HepG2 (cell line): Measurements from ENCODE around the gene PPP6R2. TPM values are rescaled to one million over a fixed set of nuclear protein-coding genes. Genes with fewer than 3 reads are reported as not detected.

Experiments used
- GTF3A ChIP-seq: sonication (generic); formaldehyde crosslinking; conservative IDR thresholded peaks from 2 replicates; pipeline ENCODE4 v1.4.0; 2020; ENCODE audit warnings: mild to moderate bottlenecking, missing genetic modification reagents
- NFYC ChIP-seq: IDR thresholded peaks from 2 replicates; pipeline ENCODE4 v1.6.1; 2016; ENCODE audit warnings: missing genetic modification reagents, missing compliant biosample characterization
- SALL1 ChIP-seq: sonication (generic); formaldehyde crosslinking; IDR thresholded peaks from 2 replicates; pipeline ENCODE4 v1.8.0; 2022; ENCODE audit warnings: mild to moderate bottlenecking, missing genetic modification reagents
- polyA plus RNA-seq, 8 experiments: library from polyadenylated mRNA; depleted of rRNA in 3 of 8; stranded (reverse) in 7 of 8; unstranded in 1 of 8; fragments of >200 nt; fragmentation: Illumina TruSeq in 4 of 8; extraction: Trizol in 4 of 8; gene quantifications; 2 replicates each; pipeline versions ENCODE4 v1.2.1 to v1.2.3, GENCODE V29; 2011 to 2016; ENCODE audit warnings: low read depth in 4 of 8, missing spikeins in 1 of 8, mixed read lengths in 1 of 8; ENCODE audit not compliant: insufficient read depth in 1 of 8
- total RNA-seq, 5 experiments: library from RNA; depleted of rRNA; stranded (reverse); fragments of >200 nt; fragmentation: Illumina TruSeq; extraction: Trizol; gene quantifications; 2 replicates each; pipeline ENCODE4 v1.2.3, GENCODE V29; 2016; ENCODE audit warnings: low read depth in 1 of 5
- TF ChIP-seq, protein P1 (sequence below): sonication (generic); formaldehyde crosslinking; IDR thresholded peaks from 2 replicates; pipeline ENCODE4 v1.5.0; 2020; ENCODE audit warnings: mild to moderate bottlenecking, missing genetic modification reagents, borderline replicate concordance
- TF ChIP-seq, protein P2 (sequence below): sonication (generic); formaldehyde crosslinking; IDR thresholded peaks from 2 replicates; pipeline ENCODE4 v1.5.0; 2020; ENCODE audit warnings: mild to moderate bottlenecking, missing genetic modification reagents
- TF ChIP-seq, protein P3 (sequence below): IDR thresholded peaks from 2 replicates; pipeline ENCODE4 v1.6.1; 2016

PPP6R2 gene
- total and polyA plus RNA-seq, 2 of the 13 experiments (the other 11 are each of a cell fraction or from before 2014, with no cell fraction given): 55.0 to 102 TPM

DNA sequence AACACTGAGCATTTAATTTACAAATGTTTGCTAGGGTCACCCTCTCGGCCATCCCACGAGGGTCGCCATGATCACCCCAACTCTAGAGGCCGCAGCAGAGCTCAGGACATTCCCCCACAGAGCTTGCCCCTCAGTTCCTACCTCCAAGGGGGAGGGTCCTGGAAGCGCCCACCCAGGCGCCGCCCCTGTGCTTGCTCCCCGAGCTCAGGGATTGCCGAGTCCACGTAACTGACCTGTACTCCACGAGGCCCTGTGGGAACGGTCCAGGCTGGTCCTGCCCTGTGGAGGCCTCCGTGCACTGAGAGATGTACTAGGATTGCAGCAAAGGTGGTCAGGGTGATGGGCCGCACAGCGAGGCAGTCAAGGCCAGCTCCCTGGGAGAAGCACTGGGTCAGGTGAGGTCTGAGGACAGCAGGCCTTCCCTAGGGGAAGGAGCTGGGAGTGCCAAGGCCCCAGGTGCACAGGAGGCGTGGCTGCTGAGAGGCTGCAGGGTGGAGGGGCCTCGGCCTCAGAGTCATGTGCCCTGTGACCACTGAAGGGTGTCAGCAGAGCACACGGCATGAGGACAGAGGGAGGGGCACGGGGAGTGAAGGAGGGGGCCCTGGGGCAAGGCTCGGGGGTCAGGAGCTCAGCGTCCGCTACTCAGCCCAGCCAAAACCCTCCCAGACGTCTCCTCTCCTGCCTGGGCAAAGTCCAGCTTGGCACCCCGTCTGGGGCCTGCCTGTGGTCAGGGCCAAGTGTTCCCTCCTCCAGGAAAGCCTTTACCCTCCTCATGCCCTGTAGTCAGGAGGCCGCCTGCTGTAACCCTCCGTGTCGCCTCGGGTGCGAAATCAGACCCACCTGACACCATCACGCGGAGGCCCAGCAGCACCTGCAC lies 141.1 kb downstream of the PPP6R2 start (continued):
- TF ChIP-seq, protein P1, sequence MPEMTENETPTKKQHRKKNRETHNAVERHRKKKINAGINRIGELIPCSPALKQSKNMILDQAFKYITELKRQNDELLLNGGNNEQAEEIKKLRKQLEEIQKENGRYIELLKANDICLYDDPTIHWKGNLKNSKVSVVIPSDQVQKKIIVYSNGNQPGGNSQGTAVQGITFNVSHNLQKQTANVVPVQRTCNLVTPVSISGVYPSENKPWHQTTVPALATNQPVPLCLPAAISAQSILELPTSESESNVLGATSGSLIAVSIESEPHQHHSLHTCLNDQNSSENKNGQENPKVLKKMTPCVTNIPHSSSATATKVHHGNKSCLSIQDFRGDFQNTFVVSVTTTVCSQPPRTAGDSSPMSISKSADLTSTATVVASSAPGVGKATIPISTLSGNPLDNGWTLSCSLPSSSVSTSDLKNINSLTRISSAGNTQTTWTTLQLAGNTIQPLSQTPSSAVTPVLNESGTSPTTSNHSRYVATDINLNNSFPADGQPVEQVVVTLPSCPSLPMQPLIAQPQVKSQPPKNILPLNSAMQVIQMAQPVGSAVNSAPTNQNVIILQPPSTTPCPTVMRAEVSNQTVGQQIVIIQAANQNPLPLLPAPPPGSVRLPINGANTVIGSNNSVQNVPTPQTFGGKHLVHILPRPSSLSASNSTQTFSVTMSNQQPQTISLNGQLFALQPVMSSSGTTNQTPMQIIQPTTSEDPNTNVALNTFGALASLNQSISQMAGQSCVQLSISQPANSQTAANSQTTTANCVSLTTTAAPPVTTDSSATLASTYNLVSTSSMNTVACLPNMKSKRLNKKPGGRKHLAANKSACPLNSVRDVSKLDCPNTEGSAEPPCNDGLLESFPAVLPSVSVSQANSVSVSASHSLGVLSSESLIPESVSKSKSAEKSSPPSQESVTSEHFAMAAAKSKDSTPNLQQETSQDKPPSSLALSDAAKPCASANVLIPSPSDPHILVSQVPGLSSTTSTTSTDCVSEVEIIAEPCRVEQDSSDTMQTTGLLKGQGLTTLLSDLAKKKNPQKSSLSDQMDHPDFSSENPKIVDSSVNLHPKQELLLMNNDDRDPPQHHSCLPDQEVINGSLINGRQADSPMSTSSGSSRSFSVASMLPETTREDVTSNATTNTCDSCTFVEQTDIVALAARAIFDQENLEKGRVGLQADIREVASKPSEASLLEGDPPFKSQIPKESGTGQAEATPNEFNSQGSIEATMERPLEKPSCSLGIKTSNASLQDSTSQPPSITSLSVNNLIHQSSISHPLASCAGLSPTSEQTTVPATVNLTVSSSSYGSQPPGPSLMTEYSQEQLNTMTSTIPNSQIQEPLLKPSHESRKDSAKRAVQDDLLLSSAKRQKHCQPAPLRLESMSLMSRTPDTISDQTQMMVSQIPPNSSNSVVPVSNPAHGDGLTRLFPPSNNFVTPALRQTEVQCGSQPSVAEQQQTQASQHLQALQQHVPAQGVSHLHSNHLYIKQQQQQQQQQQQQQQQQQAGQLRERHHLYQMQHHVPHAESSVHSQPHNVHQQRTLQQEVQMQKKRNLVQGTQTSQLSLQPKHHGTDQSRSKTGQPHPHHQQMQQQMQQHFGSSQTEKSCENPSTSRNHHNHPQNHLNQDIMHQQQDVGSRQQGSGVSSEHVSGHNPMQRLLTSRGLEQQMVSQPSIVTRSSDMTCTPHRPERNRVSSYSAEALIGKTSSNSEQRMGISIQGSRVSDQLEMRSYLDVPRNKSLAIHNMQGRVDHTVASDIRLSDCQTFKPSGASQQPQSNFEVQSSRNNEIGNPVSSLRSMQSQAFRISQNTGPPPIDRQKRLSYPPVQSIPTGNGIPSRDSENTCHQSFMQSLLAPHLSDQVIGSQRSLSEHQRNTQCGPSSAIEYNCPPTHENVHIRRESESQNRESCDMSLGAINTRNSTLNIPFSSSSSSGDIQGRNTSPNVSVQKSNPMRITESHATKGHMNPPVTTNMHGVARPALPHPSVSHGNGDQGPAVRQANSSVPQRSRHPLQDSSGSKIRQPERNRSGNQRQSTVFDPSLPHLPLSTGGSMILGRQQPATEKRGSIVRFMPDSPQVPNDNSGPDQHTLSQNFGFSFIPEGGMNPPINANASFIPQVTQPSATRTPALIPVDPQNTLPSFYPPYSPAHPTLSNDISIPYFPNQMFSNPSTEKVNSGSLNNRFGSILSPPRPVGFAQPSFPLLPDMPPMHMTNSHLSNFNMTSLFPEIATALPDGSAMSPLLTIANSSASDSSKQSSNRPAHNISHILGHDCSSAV (CRISPR knock-in tag): no peak
- TF ChIP-seq, protein P2, sequence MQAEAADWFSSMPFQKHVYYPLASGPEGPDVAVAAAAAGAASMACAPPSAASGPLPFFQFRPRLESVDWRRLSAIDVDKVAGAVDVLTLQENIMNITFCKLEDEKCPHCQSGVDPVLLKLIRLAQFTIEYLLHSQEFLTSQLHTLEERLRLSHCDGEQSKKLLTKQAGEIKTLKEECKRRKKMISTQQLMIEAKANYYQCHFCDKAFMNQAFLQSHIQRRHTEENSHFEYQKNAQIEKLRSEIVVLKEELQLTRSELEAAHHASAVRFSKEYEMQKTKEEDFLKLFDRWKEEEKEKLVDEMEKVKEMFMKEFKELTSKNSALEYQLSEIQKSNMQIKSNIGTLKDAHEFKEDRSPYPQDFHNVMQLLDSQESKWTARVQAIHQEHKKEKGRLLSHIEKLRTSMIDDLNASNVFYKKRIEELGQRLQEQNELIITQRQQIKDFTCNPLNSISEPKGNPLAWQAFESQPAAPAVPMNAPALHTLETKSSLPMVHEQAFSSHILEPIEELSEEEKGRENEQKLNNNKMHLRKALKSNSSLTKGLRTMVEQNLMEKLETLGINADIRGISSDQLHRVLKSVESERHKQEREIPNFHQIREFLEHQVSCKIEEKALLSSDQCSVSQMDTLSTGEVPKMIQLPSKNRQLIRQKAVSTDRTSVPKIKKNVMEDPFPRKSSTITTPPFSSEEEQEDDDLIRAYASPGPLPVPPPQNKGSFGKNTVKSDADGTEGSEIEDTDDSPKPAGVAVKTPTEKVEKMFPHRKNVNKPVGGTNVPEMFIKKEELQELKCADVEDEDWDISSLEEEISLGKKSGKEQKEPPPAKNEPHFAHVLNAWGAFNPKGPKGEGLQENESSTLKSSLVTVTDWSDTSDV (CRISPR knock-in tag): no peak
- TF ChIP-seq SALL1 (CRISPR knock-in tag) (0 out of 2 replicates have a peak, but pooled peaks have one; percentile 25), NFYC (CRISPR knock-in tag) (no peak), GTF3A (CRISPR knock-in tag) (no peak)
- TF ChIP-seq, protein P3, sequence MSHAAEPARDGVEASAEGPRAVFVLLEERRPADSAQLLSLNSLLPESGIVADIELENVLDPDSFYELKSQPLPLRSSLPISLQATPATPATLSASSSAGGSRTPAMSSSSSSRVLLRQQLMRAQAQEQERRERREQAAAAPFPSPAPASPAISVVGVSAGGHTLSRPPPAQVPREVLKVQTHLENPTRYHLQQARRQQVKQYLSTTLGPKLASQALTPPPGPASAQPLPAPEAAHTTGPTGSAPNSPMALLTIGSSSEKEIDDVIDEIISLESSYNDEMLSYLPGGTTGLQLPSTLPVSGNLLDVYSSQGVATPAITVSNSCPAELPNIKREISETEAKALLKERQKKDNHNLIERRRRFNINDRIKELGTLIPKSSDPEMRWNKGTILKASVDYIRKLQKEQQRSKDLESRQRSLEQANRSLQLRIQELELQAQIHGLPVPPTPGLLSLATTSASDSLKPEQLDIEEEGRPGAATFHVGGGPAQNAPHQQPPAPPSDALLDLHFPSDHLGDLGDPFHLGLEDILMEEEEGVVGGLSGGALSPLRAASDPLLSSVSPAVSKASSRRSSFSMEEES (CRISPR knock-in tag): no peak
